MM.1S (cell line): ENCODE data around the gene LARGE1.

Experiments used
- CTCF ChIP-seq: fragments of 300-600 bp; sonication (generic); IDR thresholded peaks from 2 replicates; pipeline ENCODE4 v1.5.1; 2016; ENCODE audit warnings: antibody characterized with exemption, low read length, mixed read lengths
- EZH2 ChIP-seq: fragments of 300-600 bp; sonication (generic); optimal IDR thresholded peaks from 2 replicates; pipeline ENCODE3; 2017; ENCODE audit warnings: low read depth, mild to moderate bottlenecking, antibody characterized with exemption, low read length, mixed read lengths
- EZH2phosphoT487 ChIP-seq: fragments of 300-600 bp; sonication (generic); IDR thresholded peaks from 2 replicates; pipeline ENCODE4 v1.6.1; 2018; ENCODE audit warnings: antibody characterized with exemption, low read length

DNA sequence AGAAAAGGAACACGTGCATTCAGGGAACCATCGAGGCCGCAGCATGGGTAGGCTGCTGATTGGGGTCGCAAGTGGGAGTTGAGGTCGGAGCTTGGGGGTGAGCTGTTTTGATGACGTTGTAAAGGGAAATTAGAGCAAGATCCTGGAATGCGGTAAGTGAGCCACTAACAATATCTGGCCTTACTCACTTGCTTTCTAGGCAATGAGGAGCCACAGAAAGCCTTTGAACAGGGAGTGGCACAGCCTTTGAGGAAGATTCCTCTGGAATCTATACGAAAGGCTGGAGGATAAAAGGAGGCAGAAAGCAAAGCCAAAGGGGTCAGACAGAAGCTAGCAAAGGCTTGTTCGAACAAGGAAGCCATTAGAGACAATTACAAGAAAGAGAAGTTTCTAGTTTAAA lies 197.5 kb downstream of the LARGE1 start:
- no peak for TF ChIP-seq EZH2
- no peak for TF ChIP-seq EZH2phosphoT487
- TF ChIP-seq CTCF, result no peak
